Progenitor cell of endocrine pancreas (in vitro differentiated cells): Measurements from ENCODE around the gene SMARCAL1. TPM values are rescaled to one million over a fixed set of nuclear protein-coding genes. Genes with fewer than 3 reads are reported as not detected.
A peak's percentile ranks its signal among the peaks of the same experiment; 100 is the strongest.
"Not testable (repeated sequence)": the region's sequence is repeated elsewhere in the genome, so short reads cannot be mapped to it uniquely, and the experiment has no call there.

ENCODE experiments used
- DNase-seq: peaks from one replicate; pipeline ENCODE4 v3.0.0; 2021; ENCODE audit warnings: low spot score; ENCODE audit not compliant: unreplicated experiment
- H3K27ac Mint-ChIP-seq: 2 replicates; pipeline ENCODE4 v1.8.0; 2021; ENCODE audit warnings: mild to moderate bottlenecking, moderate library complexity, mixed read lengths
- H3K27me3 Mint-ChIP-seq: 2 replicates; pipeline ENCODE4 v1.8.0; 2021; ENCODE audit warnings: mixed read lengths
- H3K36me3 Mint-ChIP-seq: 2 replicates; pipeline ENCODE4 v1.8.0; 2022; ENCODE audit warnings: mixed read lengths; ENCODE audit not compliant: insufficient read depth
- H3K4me1 Mint-ChIP-seq: 2 replicates; pipeline ENCODE4 v1.8.0; 2021; ENCODE audit warnings: low read depth, mixed read lengths
- H3K4me3 Mint-ChIP-seq: 2 replicates; pipeline ENCODE4 v1.8.0; 2021; ENCODE audit warnings: low read depth, mild to moderate bottlenecking, moderate library complexity, mixed read lengths
- H3K9me3 Mint-ChIP-seq: 2 replicates; pipeline ENCODE4 v1.8.0; 2021; ENCODE audit warnings: low read depth, mixed read lengths
- CTCF ChIP-seq: fragments of 200-600 bp; sonication (generic); IDR thresholded peaks from one replicate; pipeline ENCODE4 v1.5.0; 2021; ENCODE audit warnings: antibody characterized with exemption, mild to moderate bottlenecking; ENCODE audit not compliant: unreplicated experiment
- total RNA-seq: library from RNA; stranded (reverse); gene quantifications from 2 replicates; pipeline ENCODE4 v1.2.1, GENCODE V29; 2021

SMARCAL1 gene
- total RNA-seq, 1 donor from 2014 or later = 38.1 TPM

GRCh38 chr2:216507220-216508160, 95.2 kb downstream of the SMARCAL1 start:
- H3K4me1 Mint-ChIP-seq = peaks cover 7% of the 10 kb centered on the region
- no peak for DNase-seq
- H3K4me3 Mint-ChIP-seq = no peak overlapping the region
- H3K36me3 Mint-ChIP-seq = peaks cover 22% of the 10 kb centered on the region
- no peaks in the 10 kb centered on the region for H3K27me3 Mint-ChIP-seq
- no peaks in the 10 kb centered on the region for H3K9me3 Mint-ChIP-seq
- TF ChIP-seq CTCF = no peak
- H3K27ac Mint-ChIP-seq = peak overlapping the region; percentile 30

DNA sequence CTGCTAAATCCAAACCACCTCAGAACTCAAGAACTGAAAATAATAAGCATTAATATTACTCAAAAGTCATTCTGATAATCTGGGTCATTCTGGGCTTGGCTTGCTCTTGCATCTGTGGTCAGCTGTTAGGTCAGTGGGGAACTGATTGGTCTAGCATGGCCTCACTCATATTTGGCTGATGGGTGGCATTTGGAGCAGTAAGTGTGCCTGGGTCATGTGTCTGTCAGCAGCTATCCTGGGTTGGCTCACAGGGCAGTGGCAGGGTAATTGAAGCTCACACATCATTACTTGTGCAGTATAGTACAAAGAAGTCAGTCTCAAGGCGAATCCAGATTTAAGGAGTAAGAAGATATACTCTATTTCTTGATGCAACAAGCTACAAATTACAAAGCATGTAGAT, 95.9 kb downstream of the SMARCAL1 start:
- no peaks in the 10 kb centered on the region for H3K27me3 Mint-ChIP-seq
- peaks cover 16% of the 10 kb centered on the region for H3K36me3 Mint-ChIP-seq
- H3K27ac Mint-ChIP-seq = no peak overlapping the region
- no peak for TF ChIP-seq CTCF
- H3K9me3 Mint-ChIP-seq = no peaks in the 10 kb centered on the region
- DNase-seq = no peak
- H3K4me3 Mint-ChIP-seq = no peak overlapping the region
- peaks cover 4% of the 10 kb centered on the region for H3K4me1 Mint-ChIP-seq

DNA sequence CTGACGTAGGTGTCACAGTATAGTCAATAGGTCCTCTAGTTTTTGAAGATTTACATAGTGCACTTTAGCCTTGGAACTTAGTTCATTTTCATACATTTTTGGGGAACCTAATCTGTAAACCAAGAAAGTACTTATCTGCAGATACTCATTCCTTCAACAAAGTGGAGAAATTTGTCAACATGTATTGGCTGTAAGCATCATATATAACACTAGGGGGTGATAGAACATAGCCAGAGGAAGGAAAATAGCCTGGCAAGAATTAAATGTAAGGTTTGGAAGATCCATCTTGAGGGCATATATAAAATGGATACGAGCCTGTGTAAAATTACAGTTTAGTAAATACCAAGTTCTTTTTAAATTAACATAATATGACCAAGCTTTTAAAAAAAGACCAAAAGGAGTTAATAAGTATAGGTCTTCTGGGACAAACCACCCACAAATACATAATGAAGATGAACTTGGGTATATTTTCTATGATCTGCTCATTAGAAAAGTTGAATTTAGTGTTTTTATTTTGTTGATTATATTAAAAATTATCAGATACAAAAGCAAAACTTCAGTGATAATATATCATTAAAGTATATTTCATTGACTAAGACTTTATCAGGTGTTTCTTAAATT, 104.6 kb downstream of the SMARCAL1 start:
- H3K4me1 Mint-ChIP-seq = no peaks in the 10 kb centered on the region
- H3K27me3 Mint-ChIP-seq = no peaks in the 10 kb centered on the region
- no peak overlapping the region for H3K4me3 Mint-ChIP-seq
- H3K36me3 Mint-ChIP-seq = no peaks in the 10 kb centered on the region
- H3K9me3 Mint-ChIP-seq = no peaks in the 10 kb centered on the region
- no peak for DNase-seq
- H3K27ac Mint-ChIP-seq = peak overlapping the region; percentile 50
- TF ChIP-seq CTCF = peak; percentile 85

- H3K9me3 Mint-ChIP-seq = no peaks in the 10 kb centered on the region
- TF ChIP-seq CTCF = no peak
- H3K4me3 Mint-ChIP-seq = no peak overlapping the region
- no peaks in the 10 kb centered on the region for H3K4me1 Mint-ChIP-seq
- H3K27ac Mint-ChIP-seq = no peak overlapping the region
- no peaks in the 10 kb centered on the region for H3K27me3 Mint-ChIP-seq
- DNase-seq = no peak
- no peaks in the 10 kb centered on the region for H3K36me3 Mint-ChIP-seq
These were observed 105.4 kb downstream of the SMARCAL1 start for GRCh38 chr2:216517447-216518225.

- not testable (repeated sequence) for H3K36me3 Mint-ChIP-seq, H3K9me3 Mint-ChIP-seq, H3K27ac Mint-ChIP-seq, H3K4me1 Mint-ChIP-seq, H3K4me3 Mint-ChIP-seq, H3K27me3 Mint-ChIP-seq, DNase-seq
These were observed 106.4 kb downstream of the SMARCAL1 start for GRCh38 chr2:216518566-216519119.
